DOHH2 (cell line): ENCODE data around the gene SCAPER.

Experiments used
- EZH2phosphoT487 ChIP-seq: fragments of 200-600 bp; sonication (generic); IDR thresholded peaks from 2 replicates; pipeline ENCODE4 v1.6.1; 2017; ENCODE audit warnings: borderline replicate concordance, mild to moderate bottlenecking, antibody characterized with exemption, low read length, moderate library complexity, mixed read lengths
- TF ChIP-seq, protein P1 (sequence below): fragments of 200-600 bp; sonication (generic); IDR thresholded peaks from one replicate; pipeline ENCODE4 v1.5.1; 2014; ENCODE audit warnings: antibody characterized with exemption, mild to moderate bottlenecking, low read depth, low read length; ENCODE audit not compliant: poor library complexity, severe bottlenecking

DNA sequence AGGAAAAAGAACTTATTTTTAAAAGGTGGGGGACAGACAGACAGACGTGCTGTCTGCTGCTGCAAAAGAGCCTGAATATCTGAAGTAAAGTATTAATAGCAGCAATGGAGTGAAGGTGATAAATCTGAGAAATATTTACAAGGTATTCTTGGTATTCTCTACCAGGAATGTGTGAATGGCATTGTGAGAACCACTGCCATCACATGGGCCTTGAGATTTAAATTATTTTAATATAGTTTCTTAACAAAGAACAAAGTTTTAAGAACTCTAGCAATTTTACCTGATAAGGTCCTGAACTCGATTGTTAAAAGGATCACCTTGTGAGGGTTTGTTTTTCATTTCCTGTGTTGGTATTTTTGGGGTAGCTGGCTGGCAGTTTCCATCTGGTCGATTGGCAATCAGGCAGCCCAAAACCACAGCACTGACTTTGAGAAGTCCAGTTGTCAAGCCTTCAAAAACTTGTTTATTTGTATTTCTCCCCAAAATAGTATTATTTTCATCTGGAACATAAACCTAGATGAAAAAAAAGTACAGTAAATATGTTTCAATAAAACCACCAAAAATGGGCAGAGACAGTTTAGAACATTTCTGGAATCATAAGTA, 471.2 kb downstream of the SCAPER start:
- TF ChIP-seq, protein P1, sequence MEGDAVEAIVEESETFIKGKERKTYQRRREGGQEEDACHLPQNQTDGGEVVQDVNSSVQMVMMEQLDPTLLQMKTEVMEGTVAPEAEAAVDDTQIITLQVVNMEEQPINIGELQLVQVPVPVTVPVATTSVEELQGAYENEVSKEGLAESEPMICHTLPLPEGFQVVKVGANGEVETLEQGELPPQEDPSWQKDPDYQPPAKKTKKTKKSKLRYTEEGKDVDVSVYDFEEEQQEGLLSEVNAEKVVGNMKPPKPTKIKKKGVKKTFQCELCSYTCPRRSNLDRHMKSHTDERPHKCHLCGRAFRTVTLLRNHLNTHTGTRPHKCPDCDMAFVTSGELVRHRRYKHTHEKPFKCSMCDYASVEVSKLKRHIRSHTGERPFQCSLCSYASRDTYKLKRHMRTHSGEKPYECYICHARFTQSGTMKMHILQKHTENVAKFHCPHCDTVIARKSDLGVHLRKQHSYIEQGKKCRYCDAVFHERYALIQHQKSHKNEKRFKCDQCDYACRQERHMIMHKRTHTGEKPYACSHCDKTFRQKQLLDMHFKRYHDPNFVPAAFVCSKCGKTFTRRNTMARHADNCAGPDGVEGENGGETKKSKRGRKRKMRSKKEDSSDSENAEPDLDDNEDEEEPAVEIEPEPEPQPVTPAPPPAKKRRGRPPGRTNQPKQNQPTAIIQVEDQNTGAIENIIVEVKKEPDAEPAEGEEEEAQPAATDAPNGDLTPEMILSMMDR, result no peak
- no peak for TF ChIP-seq EZH2phosphoT487
